ENCODE measurements around the gene PADI6. TPM values are rescaled to one million over a fixed set of nuclear protein-coding genes. Genes with fewer than 3 reads are reported as not detected.
"Not testable (repeated sequence)": the region's sequence is repeated elsewhere in the genome, so short reads cannot be mapped to it uniquely, and the experiment has no call there.

PADI6 gene
- total RNA-seq = not detected

DNA sequence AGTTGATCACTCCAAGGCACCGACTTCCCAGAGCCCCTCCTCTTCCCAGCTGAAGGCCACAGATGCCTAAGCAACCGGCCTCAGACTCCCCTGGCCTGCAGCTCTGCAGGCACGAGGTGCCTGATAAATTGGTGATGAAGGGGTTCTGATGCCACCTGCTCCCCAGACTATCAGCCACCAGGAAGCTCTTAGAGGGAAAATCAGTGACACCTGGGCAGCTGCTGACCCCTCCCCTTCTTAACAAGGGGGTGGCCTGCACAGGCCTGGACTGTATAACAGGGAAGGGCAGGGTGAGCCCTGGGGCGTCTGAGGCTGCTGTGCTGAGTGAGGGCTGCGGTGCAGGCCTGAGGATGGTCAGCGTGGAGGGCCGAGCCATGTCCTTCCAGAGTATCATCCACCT, at the start of gene PADI6:
PADI6 (plus strand) TSS at position 301 of the 400 bp plus-strand sequence; CDS start at position 351, 50 bp downstream.
- no peak for DNase-seq (ENCODE audit: low spot score in 2 of 2)
- no peak for FAIRE-seq

DNA sequence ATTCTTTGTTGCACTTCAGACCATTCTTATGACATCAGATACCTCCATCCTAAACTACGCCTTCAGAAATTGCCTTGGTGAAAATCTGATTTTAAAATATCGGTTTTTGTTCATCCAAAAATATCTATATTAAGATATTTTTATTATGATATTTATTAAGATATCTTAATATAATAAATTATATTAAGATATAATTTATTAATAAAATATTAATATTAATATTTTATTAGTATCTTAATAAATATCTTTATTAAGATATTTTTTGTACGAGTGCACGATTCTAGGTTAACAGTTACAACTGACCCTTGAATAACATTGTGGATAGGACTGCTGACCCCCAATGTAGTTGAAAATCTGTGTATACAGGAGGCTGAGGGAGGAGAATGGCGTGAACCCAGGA, 43.1 kb upstream of the PADI6 start:
- no peak for DNase-seq (ENCODE audit: low spot score in 2 of 2)
- peak; percentile 96 for FAIRE-seq

DNA sequence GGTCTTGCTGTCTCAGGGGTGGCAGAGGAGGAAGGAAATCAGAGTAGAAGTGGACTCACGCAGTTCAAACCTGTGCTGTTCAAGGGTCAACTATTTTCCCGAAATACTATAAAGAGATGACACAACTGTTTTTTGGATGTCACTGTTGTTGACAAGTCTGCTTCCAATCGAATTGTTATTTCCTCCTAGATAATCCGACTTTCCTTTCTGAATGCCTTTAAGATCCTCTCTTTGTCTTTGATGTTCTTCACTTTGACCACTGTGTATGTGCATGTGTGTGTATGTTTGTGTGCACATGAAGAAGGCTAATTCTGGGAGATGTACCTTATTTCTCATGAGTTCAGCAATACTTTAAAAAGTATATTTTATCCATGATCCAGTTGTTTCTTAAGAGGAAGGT, 42.4 kb upstream of the PADI6 start:
- DNase-seq (ENCODE audit: low spot score in 2 of 2) (no peak), FAIRE-seq (no peak)

DNA sequence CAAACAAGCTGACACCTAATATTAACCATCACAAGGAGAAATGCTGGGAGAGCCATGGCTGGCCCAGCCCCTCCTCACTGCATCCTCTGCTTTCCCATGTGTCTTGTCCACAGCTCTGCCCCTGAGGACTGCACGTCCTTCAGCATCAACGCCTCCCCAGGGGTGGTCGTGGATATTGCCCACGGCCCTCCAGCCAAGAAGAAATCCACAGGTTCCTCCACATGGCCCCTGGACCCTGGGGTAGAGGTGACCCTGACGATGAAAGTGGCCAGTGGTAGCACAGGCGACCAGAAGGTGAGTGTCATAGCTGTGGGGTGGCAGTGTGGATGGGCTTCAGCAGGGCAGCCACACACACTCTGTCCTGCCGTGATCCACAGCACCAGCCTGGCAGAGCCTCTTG, 41.1 kb upstream of the PADI6 start:
- DNase-seq (ENCODE audit: low spot score in 2 of 2) = no peak
- no peak for FAIRE-seq

DNA sequence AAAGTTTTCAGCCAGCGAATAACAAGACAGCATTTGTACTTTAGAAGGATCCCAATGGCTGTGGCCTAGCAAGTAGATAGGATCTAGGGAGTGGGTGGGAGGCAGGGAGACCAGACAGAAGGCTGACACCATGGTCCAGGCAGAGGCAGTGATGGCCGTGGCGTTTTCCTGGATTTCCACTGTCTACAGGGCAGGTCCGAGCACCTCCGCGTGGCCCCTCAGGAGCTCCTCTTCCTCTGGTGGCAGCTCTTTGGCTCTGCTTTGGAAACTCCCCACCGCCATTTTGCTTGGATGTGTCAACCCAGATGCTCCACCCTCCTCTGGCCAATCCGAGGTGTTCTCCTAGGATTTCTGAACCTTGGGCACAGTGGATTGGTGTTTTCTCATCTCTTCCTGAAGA, 38.9 kb upstream of the PADI6 start:
- FAIRE-seq (no peak), DNase-seq (ENCODE audit: low spot score in 2 of 2) (no peak)

DNA sequence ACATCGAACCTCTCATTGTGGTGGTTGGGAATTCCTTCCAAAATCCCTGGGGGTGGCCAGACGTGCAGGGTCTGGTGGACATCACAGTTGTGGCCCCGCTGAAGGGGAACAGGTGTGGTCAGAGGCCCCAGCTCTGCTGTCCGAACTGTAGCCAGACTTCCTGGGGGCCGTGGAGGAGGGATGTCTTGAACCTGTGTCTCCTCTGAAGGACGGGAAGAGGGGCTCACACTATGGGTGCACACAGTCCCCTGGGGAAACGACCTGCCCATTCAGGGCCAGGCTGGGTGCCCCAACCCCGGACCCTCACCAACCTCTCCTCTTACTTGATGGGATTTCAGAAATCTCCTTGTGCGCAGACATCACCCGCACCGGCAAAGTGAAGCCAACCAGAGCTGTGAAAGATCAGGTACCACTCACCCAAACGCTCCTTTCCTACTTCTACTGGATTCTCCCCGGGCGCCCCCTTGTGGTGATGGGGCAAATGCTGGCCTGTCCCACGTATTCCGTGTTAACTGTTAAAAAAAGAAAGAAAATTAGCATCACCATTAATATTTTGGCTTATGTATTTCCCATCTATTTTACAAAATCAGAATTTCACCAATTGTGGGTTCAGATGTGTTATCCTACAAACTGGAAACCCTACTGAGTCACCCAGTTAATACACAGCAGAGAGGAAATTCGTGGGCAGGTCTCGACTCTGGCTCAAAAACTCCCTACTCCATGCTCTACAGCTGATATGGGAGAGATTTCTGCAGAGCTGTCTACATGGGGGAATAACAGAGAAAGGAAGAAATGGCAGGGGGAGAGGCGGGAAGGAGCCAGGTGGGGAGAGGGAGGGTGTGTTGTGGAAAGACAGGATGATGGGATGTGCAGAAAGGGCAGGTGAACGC, 35.9 kb upstream of the PADI6 start:
- FAIRE-seq (no peak), DNase-seq (ENCODE audit: low spot score in 2 of 2) (no peak)

DNA sequence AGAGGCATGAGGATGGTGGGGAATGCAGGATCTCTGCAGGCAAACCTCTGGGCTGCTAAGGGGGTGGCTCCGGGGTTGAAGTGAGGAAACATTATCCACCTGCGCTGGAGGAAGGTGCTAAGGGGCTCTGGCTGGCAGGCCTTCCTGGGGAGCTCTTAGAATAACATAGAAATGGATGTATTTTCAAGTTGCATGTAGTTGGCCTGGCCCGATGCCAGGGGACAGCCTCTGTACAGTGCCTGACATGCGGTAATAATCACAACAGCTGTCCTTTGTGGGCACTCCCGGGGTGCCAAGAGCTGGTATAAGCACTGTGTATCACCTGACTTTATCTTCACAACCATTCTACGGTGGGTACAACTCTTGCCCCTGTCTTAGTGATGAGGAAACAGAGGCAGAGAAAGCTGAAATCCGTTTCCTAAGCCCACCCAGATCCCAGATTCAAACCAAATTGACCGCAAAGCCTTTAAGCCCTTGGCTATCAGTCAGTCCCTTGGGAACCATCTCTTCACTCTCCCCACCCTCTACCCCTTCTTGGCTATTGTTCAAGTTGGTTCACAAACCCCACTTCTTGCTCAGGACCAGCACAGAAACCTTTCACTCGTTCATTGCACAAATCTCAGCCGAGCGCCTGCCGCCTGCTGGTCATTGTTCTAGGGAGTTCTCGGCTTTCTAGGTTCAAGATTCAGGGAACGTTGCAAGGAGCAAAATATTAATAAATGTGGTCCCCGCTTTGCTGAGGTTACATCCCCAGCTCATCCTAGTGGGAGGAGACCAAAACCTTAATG, 33.1 kb upstream of the PADI6 start:
- DNase-seq (ENCODE audit: low spot score in 2 of 2) = no peak
- no peak for FAIRE-seq

DNA sequence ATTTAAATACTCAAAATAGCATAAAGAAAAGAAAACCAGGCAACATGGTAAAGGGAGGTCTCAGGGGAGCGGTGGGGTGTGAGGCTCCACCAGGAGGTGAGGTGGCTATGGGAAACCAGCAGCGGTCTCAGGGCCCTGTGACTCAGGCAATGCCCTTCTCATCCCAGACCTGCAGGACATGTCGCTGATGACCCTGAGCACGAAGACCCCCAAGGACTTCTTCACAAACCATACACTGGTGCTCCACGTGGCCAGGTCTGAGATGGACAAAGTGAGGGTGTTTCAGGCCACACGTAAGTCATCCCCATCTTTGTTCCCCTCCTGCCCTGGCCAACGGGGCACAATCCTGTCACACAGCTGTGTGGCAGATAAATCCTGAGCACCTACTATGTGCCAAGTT, 32.5 kb upstream of the PADI6 start:
- DNase-seq (ENCODE audit: low spot score in 2 of 2) (no peak), FAIRE-seq (no peak)

DNA sequence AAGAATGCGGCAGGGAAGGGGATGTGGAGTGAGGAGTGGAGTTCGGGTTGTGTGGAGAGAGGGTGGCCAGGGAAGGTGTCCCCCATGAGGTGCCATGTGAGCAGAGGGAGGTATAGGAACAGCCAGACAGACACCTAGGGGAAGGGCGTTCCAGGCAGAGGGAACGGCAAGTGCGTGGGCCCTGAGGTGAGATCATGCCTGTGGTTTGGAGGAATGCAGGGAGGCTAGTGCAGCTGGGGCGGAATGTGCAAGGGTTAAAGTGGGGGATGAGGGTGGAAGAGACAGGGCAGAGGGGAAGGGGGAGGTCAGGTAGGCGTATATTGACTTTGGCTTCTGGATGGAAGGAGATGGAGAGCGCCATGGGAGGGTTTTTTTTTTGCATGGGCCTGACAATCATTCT, 31.6 kb upstream of the PADI6 start:
- no peak for FAIRE-seq
- DNase-seq (ENCODE audit: low spot score in 2 of 2) = no peak

DNA sequence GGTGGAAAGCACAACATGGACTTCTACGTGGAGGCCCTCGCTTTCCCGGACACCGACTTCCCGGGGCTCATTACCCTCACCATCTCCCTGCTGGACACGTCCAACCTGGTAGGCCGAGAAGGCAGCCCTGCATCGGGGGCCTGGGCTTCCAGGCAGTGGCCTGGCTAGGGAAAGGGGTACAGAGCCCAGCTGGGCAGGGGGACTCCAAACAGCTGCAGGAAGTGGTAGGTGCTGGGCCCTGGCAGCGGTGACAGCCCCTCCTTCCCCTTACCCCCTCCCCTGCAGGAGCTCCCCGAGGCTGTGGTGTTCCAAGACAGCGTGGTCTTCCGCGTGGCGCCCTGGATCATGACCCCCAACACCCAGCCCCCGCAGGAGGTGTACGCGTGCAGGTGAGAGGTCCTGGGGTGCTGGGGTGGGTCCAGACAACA, 30.0 kb upstream of the PADI6 start:
- FAIRE-seq (no peak), DNase-seq (ENCODE audit: low spot score in 2 of 2) (no peak)

DNA sequence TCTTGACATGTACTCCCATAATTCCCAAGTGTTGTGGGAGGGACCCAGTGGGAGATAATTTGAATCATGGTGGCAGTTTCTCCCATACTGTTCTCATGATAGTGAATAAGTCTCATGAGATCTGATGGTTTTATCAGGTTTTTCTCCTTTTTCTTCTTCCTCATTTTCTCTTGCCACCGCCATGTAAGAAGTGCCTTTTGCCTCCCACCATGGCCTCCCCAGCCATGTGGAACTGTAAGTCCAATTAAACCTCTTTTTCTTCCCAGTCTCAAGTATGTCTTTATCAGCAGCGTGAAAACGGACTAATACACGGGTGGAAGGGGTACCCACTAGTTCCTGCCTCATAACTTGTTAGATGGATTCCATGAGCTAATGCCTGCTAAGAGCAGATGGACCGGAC, 26.5 kb upstream of the PADI6 start:
- FAIRE-seq; DNase-seq (ENCODE audit: low spot score in 2 of 2): not testable (repeated sequence)

DNA sequence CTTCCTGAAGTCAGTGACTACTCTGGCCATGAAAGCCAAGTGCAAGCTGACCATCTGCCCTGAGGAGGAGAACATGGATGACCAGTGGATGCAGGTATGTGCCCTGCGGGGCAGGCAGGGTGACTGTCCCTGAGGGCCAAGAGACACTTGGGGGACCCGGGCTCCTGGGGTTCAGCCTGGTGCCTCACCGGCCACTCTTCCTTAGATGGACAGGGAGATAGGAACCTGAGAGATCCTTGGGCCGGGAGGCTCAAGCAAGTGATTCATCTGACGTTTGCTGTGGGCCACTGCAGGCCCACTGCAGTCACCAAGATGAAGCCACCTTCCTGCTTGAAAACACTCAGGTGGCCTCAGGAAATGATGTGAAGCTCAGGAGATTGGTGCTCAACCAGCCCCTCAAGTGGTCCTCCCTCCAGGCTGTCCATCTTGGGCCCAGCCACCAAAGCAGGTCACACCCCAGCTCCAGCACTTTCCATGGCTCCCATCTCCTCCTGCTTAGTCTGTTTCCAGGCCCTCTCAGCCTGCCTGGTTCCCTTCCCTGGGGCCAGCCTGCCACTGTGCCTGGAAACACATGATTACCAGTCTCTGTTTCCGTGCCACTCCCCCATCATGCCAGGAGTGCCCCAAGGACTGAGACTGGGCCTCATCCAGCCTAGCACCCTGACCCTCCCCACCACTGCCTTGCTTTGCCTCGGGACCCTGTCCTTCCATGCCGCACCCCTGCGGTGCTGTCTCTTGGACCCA, 25.8 kb upstream of the PADI6 start:
- FAIRE-seq (no peak), DNase-seq (ENCODE audit: low spot score in 2 of 2) (no peak)

DNA sequence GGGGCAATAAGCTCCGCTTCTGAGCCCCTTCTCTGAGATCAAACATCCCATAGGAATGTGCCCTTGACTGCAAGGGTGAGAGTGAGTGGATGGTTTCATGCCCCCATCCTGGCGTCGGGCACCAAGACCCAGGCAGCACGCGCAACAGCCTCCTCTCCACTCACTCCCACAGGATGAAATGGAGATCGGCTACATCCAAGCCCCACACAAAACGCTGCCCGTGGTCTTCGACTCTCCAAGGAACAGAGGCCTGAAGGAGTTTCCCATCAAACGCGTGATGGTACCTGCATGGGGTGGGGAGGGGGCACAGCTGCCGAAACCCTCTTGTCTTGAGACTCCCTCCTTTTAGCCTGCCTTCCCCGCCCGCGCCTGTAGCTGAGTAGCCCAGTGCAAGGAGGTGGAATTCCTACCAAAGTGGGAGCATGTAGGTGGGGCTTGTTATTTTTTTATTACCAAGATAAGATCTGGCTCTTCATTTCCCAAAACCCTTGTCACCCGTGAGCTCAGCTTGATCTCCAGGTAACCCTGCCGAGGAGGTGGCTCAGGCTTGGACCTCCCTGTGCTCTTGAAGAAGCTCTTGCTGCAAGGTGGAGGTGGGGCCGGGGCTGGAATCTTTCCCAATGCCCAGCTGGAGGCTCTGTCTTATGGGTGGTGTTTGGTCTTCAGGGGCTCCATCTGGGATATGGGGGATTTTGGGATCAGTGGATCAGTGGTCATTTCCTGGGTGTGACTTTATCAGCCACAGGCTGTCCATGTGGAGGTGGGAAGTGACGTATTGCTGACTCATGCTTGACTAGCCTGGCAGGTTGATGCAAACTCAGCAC, 24.0 kb upstream of the PADI6 start:
- FAIRE-seq (no peak), DNase-seq (ENCODE audit: low spot score in 2 of 2) (no peak)

DNA sequence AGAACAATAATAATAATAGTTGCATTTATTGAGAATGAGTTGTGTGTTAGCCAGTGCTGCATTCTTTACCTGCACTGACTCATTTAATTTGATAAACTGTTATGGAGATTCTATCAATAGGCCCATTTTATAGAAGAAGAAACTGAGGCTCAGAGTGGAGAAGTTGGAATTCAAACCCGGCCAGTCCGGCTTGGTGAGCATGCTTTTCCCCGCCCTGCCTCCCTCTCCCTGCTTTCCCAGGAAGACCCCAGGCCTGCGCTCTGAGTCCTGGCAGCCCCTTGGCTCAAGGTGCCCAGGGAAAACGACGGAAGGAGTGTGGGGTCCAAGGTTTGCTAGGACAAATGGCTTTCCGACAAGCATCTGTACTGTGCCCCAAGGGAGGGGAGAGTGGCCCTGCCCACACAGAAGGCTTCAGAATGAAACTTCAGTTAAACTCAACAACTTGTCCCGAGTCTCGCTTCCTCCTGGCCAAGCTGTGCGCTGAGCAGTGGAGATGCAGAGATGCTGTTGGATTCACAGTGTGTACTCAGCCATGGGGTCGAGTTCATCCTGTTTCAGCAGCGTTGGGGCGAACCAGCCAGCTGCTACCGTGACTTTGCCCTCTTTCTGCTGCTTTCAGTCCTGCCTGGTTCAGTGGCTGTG, 23.3 kb upstream of the PADI6 start:
- DNase-seq (ENCODE audit: low spot score in 2 of 2) = no peak
- FAIRE-seq = no peak

DNA sequence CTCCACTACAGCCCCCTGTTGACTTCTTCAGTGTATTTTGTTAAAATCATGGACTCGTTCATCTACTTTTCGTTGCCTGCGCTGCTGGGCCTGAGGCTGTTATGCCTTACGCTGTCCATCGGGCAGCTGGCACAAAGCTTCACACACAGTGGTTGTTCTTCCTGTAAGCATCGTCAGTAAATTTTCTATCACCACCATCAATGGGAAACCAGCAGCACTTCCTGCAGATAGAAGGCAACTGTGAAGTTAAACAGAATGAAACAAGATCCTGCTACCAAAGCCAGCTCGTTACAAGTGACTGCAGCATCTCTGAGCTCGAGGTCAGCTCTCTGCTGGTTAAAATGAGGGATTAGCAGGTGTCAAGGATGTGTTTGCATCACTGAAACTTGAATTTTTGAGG, 21.9 kb upstream of the PADI6 start:
- FAIRE-seq (no peak), DNase-seq (ENCODE audit: low spot score in 2 of 2) (no peak)

DNA sequence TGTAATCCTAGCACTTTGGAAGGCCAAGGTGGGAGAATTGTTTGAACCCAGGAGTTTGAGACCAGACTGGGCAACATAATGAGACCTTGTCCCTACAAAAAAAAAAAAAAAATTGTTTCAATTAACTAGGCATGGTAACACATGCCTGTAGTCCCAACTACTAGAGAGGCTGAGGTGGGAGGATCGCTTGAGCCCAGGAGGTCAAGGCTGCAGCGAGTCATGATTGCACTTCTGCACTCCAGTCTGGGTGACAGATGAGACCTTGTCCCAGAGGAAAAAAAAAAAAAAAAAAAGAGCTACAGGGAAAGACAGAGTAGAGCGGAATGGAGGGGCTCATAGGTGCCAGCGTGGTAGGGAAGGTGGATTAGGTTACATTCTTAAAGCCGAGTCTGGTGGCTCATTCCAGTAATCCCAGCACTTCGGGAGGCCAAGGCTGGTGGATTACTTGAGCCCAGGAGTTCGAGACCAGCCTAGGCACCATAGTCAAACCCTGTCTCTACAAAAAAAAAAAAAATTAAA, 21.0 kb upstream of the PADI6 start:
- no peak for FAIRE-seq
- no peak for DNase-seq (ENCODE audit: low spot score in 2 of 2)

DNA sequence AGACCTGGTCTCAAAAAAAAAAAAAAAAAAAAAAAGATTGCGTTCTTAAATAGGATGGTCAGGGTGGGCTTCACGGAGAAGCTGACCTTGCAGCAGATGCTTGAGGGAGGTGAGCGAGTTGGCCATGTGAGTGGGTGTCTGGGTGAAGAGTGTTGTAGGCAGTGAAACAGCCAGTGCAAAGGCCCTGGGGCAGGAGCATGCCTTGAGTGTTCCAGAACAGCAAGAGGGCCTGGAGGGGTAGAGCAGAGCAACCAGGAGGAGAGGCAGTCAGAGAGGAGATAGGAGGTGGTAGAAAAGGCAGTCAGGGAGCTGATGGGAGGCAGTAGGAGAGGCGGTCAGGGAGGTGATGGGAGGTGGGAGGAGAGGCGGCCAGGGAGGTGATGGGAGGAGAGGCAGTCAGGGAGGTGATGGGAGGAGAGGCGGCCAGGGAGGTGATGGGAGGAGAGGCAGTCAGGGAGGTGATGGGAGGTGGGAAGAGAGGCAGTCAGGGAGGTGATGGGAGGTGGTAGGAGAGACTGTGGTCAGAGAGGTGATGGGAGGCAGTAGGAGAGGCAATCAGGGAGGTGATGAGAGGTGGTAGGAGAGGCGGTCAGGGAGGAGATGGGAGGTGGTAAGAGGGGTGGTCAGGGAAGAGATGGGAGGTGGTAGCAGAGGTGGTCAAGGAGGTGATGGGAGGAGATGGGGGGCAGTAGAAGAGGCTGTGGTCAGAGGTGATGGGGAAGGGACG, 20.2 kb upstream of the PADI6 start:
- FAIRE-seq = no peak
- DNase-seq (ENCODE audit: low spot score in 2 of 2) = no peak

DNA sequence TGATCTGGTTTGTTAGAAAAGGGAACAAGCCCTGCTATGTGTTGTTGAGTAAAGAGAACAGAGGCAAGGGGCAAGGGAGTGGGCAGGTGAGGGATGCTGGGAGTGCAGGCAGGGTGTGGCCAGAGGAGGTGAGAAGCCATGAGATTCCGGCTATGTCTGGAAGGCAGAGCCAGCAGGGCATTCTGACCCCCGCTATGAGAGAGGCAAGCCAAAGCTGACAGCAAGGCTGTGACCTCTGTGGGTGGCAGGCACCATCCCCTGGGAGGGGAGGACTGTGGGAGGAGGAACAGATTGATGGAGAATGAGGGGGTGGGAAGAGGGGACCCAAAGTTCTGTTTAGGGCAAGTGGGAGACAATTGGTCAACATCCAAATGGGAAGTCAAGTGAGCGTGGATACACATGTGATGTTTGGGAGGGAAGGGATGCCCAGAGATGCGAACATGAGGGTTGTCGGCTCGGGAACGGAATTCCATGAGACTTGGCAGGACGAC, 19.5 kb upstream of the PADI6 start:
- DNase-seq (ENCODE audit: low spot score in 2 of 2) (no peak), FAIRE-seq (no peak)

DNA sequence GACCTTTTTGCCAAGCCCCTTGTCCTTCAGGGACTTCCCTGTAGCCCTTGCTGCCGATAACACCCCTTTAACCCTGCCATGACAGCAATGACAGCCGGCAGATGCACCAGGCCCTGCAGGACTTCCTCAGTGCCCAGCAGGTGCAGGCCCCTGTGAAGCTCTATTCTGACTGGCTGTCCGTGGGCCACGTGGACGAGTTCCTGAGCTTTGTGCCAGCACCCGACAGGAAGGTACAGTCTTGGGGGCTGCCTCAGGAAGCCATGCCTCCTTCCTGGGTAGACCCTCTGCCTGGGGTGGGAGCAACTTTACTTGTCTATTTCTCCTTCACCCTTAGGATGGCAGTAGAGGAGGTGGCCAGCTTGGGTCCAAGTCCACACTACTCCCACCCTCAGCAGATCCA, 16.1 kb upstream of the PADI6 start:
- DNase-seq (ENCODE audit: low spot score in 2 of 2) = no peak
- FAIRE-seq = no peak

All from frontal cortex (tissue), 4 donors.